HepG2 (cell line): ENCODE measurements around the gene PDK2. TPM values are rescaled to one million over a fixed set of nuclear protein-coding genes. Genes with fewer than 3 reads are reported as not detected.

ENCODE experiments used
- ATAC-seq: fragments of 200-7000 bp; cut with Tn5 transposase; 3 replicates; pipeline ENCODE4 v1.9.1; 2020; ENCODE audit warnings: mild to moderate bottlenecking, moderate library complexity
- BruUV-seq: library from RNA; stranded (reverse); fragments of 400-500 nt; replicated peaks from 2 replicates; lab custom pipeline; 2021; lab: Mats Ljungman, UMichigan
- CTCF ChIA-PET: fragments of 300-600 bp; formaldehyde crosslinking; extraction: SDS; loops from one replicate; lab custom pipeline; 2021; ENCODE audit warnings: low total read pairs, inconsistent platforms, low intra/inter-chr PET ratio; lab: Yijun Ruan, JAX
- POLR2A ChIA-PET: fragments of 350-600 bp; sonication (Branson Sonifier 250); formaldehyde crosslinking; loops from one replicate; lab custom pipeline; 2020; ENCODE audit warnings: antibody characterized with exemption, inconsistent platforms; lab: Yijun Ruan, JAX
- DNase-seq: peaks from one replicate; pipeline ENCODE4 v3.0.0-alpha.2; 2015; ENCODE audit warnings: low spot score
- FAIRE-seq: peaks from 3 replicates; lab custom pipeline; 2011; peaks lifted over from hg19 to GRCh38; lab: Jason Lieb, UNC
- H2AFZ ChIP-seq: one replicate; pipeline ENCODE4 v1.6.1; 2011; ENCODE audit warnings: low read length, inconsistent platforms
- H3K27ac ChIP-seq: fragments of 300-600 bp; 3 replicates; pipeline ENCODE4 v1.8.0; 2011; ENCODE audit warnings: mixed run types, mild to moderate bottlenecking, mixed read lengths, low read length, inconsistent platforms; ENCODE audit not compliant: insufficient read depth; ENCODE audit errors: extremely low read length
- H3K27me3 ChIP-seq, 2 experiments: fragments of 200-600 bp in 1 of 2; 2 replicates in 1 of 2; 3 replicates in 1 of 2; pipeline versions ENCODE4 v1.6.0 to v1.8.0; 2011; ENCODE audit warnings: low read length in 2 of 2, mild to moderate bottlenecking in 2 of 2, moderate library complexity in 2 of 2, inconsistent platforms in 1 of 2; ENCODE audit not compliant: insufficient read depth in 2 of 2, control insufficient read depth in 1 of 2
- H3K36me3 ChIP-seq, 2 experiments: fragments of 200-600 bp in 1 of 2; replicated peaks in 1 of 2; 2 replicates in 1 of 2; 3 replicates in 1 of 2; pipeline versions ENCODE4 v1.5.1 to v1.8.0; 2011; ENCODE audit warnings: low read length in 2 of 2, inconsistent platforms in 1 of 2; ENCODE audit not compliant: insufficient read depth in 2 of 2, control insufficient read depth in 1 of 2
- H3K4me1 ChIP-seq: 2 replicates; pipeline ENCODE4 v1.5.1; 2012; ENCODE audit warnings: low read length, inconsistent platforms; ENCODE audit not compliant: insufficient read depth
- H3K4me2 ChIP-seq: 2 replicates; pipeline ENCODE4 v1.6.0; 2011; ENCODE audit warnings: low read depth, low read length, inconsistent platforms
- H3K4me3 ChIP-seq, 3 experiments: fragments of 200-600 bp in 1 of 3; sonication (generic), shearing (Covaris generic) in 1 of 3; replicated peaks in 1 of 3; 2 replicates each; pipeline ENCODE4 v1.5.1; 2011 to 2016; ENCODE audit warnings: low read length in 3 of 3, inconsistent platforms in 2 of 3, low read depth in 2 of 3, mild to moderate bottlenecking in 2 of 3, control low read depth in 1 of 3, mixed read lengths in 1 of 3; ENCODE audit not compliant: insufficient read depth in 1 of 3
- H3K79me2 ChIP-seq: one replicate; pipeline ENCODE4 v1.6.1; 2011; ENCODE audit warnings: low read length, inconsistent platforms; ENCODE audit not compliant: insufficient read depth
- H3K9ac ChIP-seq: 2 replicates; pipeline ENCODE4 v1.6.0; 2011; ENCODE audit warnings: mild to moderate bottlenecking, low read depth, low read length, inconsistent platforms; ENCODE audit not compliant: insufficient read depth
- H3K9me3 ChIP-seq: 2 replicates; pipeline ENCODE4 v1.5.1; 2012; ENCODE audit warnings: mild to moderate bottlenecking, low read length
- H4K20me1 ChIP-seq: 2 replicates; pipeline ENCODE4 v1.6.0; 2011; ENCODE audit warnings: inconsistent platforms, mild to moderate bottlenecking, low read length, moderate library complexity; ENCODE audit not compliant: insufficient read depth
- AGO2 ChIP-seq: fragments of 200-400 bp; formaldehyde crosslinking; optimal IDR thresholded peaks from 2 replicates; pipeline ENCODE3; 2017; ENCODE audit warnings: mild to moderate bottlenecking, low read depth, low read length, moderate library complexity
- JUNB ChIP-seq: sonication (generic); formaldehyde crosslinking; IDR thresholded peaks from 2 replicates; pipeline ENCODE4 v1.8.0; 2022; ENCODE audit warnings: missing genetic modification reagents, mild to moderate bottlenecking, borderline replicate concordance
- KLF9 ChIP-seq: IDR thresholded peaks from 2 replicates; pipeline ENCODE4 v1.6.1; 2016; ENCODE audit warnings: low read depth
- MYC ChIP-seq: sonication (generic); formaldehyde crosslinking; IDR thresholded peaks from 2 replicates; pipeline ENCODE4 v1.9.0; 2021; ENCODE audit warnings: missing genetic modification reagents, borderline replicate concordance
- PHF8 ChIP-seq: sonication (generic); formaldehyde crosslinking; IDR thresholded peaks from 2 replicates; pipeline ENCODE4 v1.5.0; 2020; ENCODE audit warnings: missing genetic modification reagents
- POLR2A ChIP-seq, 2 experiments: IDR thresholded peaks; 2 replicates each; pipeline ENCODE4 v1.6.1; 2011; ENCODE audit warnings: low read depth in 2 of 2, low read length in 2 of 2, mild to moderate bottlenecking in 1 of 2, moderate library complexity in 1 of 2; ENCODE audit not compliant: insufficient read depth in 1 of 2
- TAF15 ChIP-seq: fragments of 200-400 bp; formaldehyde crosslinking; IDR thresholded peaks from one replicate; pipeline ENCODE4 v1.6.1; 2018; ENCODE audit warnings: mild to moderate bottlenecking, low read depth, low read length; ENCODE audit not compliant: poor library complexity, severe bottlenecking
- ZFP36L2 ChIP-seq: sonication (generic); formaldehyde crosslinking; IDR thresholded peaks from 2 replicates; pipeline ENCODE4 v1.4.0; 2020; ENCODE audit warnings: missing genetic modification reagents
- ZNF253 ChIP-seq: sonication (generic); formaldehyde crosslinking; IDR thresholded peaks from 2 replicates; pipeline ENCODE4 v1.8.0; 2022; ENCODE audit warnings: mild to moderate bottlenecking, missing genetic modification reagents, borderline replicate concordance
- ZNF263 ChIP-seq: sonication (generic); formaldehyde crosslinking; IDR thresholded peaks from 2 replicates; pipeline ENCODE4 v1.4.0; 2020; ENCODE audit warnings: missing genetic modification reagents
- ZNF546 ChIP-seq: sonication (generic); formaldehyde crosslinking; conservative IDR thresholded peaks from 2 replicates; pipeline ENCODE4 v1.8.1; 2023; ENCODE audit warnings: mild to moderate bottlenecking, missing genetic modification reagents
- ZNF747 ChIP-seq: sonication (generic); formaldehyde crosslinking; IDR thresholded peaks from 2 replicates; pipeline ENCODE4 v1.8.1; 2023; ENCODE audit warnings: missing genetic modification reagents, mild to moderate bottlenecking, borderline replicate concordance
- ZNF772 ChIP-seq: sonication (generic); formaldehyde crosslinking; IDR thresholded peaks from 2 replicates; pipeline ENCODE4 v1.5.0; 2020; ENCODE audit warnings: mild to moderate bottlenecking, missing genetic modification reagents
- ZNF788 ChIP-seq: sonication (generic); formaldehyde crosslinking; IDR thresholded peaks from 2 replicates; pipeline ENCODE4 v1.5.0; 2020; ENCODE audit warnings: mild to moderate bottlenecking, missing genetic modification reagents, borderline replicate concordance
- ZNF792 ChIP-seq: IDR thresholded peaks from 2 replicates; pipeline ENCODE4 v1.6.1; 2016
- ZNF816 ChIP-seq: sonication (generic); formaldehyde crosslinking; IDR thresholded peaks from 2 replicates; pipeline ENCODE4 v1.8.0; 2022; ENCODE audit warnings: missing genetic modification reagents, mild to moderate bottlenecking, borderline replicate concordance
- WGBS: methylation state at CpG from one replicate; pipeline ENCODE4 v1.1.6; 2017; ENCODE audit warnings: low lambda C conversion rate; 5-methylcytosine and 5-hydroxymethylcytosine counted together
- in situ Hi-C: cut with HindIII; loops from 2 replicates; pipeline ENCODE4 v1.10.0; 2017; ENCODE audit warnings: low pct_unique_long_range_greater_than_20kb; ENCODE audit not compliant: extremely low pct_ligation_motif_present
- intact Hi-C: fragments of 100-400 bp; cut with micrococcal nuclease; formaldehyde crosslinking; loops from one replicate; pipeline ENCODE4 v1.10.0; 2022; ENCODE audit not compliant: unreplicated experiment
- polyA plus RNA-seq, 8 experiments: library from polyadenylated mRNA; depleted of rRNA in 3 of 8; stranded (reverse) in 7 of 8; unstranded in 1 of 8; fragments of >200 nt; fragmentation: Illumina TruSeq in 4 of 8; extraction: Trizol in 4 of 8; gene quantifications; 2 replicates each; pipeline versions ENCODE4 v1.2.1 to v1.2.3, GENCODE V29; 2011 to 2016; ENCODE audit warnings: low read depth in 4 of 8, missing spikeins in 1 of 8, mixed read lengths in 1 of 8; ENCODE audit not compliant: insufficient read depth in 1 of 8
- total RNA-seq, 5 experiments: library from RNA; depleted of rRNA; stranded (reverse); fragments of >200 nt; fragmentation: Illumina TruSeq; extraction: Trizol; gene quantifications; 2 replicates each; pipeline ENCODE4 v1.2.3, GENCODE V29; 2016; ENCODE audit warnings: low read depth in 1 of 5
- TF ChIP-seq, protein P1 (sequence below): sonication (generic); formaldehyde crosslinking; IDR thresholded peaks from 2 replicates; pipeline ENCODE4 v1.5.1; 2020; ENCODE audit warnings: missing genetic modification reagents, mild to moderate bottlenecking, borderline replicate concordance
- TF ChIP-seq, protein P2 (sequence below): sonication (generic); formaldehyde crosslinking; IDR thresholded peaks from 2 replicates; pipeline ENCODE4 v1.4.0; 2020; ENCODE audit warnings: missing genetic modification reagents

The PDK2 gene
- total and polyA plus RNA-seq, 2 of the 13 experiments (the other 11 are each of a cell fraction or from before 2014, with no cell fraction given): 18.5 to 59.7 TPM

DNA sequence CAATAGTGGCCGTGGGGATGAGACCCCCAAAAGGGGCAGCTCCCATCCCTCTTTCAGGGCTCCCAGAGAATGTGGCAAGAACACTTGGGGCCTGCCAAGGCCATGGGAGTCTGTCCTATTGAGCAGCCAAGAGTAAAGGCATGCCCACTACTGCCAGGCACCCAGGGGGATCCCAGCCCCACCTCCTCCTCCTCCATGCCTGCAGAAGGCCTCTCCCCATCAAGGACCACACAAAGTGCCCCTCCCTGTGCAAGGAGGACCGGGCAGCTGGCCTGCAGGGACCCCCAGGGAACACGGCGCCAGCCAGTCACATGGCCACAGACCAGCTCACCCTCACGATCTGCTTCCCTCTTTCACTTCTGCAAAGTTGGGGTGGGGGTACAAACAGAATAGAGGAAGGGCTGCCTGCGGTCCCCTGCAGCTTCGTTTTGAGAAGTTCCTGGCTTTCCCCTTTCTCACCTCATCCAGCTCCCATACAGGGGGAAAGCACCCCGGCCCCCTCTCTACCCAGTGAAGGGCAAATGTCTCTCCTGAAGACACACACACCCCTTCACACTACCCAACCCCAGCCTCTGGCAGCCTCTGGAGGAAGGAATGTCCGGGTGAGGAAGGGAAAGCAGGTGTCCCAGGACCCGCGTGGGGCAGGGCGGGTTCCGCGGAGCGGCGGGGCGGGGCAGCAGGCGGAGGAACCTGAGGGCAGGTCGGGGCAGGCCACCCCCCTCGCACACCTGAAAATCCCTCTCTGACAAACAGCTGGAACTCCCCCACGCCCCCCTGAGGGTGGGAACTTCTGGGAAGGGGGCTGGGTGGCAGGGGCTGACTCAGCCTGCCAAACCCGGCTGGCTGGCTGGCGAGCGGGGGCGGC, 53.3 kb downstream of the PDK2 start (continued):
- TF ChIP-seq, protein P1, sequence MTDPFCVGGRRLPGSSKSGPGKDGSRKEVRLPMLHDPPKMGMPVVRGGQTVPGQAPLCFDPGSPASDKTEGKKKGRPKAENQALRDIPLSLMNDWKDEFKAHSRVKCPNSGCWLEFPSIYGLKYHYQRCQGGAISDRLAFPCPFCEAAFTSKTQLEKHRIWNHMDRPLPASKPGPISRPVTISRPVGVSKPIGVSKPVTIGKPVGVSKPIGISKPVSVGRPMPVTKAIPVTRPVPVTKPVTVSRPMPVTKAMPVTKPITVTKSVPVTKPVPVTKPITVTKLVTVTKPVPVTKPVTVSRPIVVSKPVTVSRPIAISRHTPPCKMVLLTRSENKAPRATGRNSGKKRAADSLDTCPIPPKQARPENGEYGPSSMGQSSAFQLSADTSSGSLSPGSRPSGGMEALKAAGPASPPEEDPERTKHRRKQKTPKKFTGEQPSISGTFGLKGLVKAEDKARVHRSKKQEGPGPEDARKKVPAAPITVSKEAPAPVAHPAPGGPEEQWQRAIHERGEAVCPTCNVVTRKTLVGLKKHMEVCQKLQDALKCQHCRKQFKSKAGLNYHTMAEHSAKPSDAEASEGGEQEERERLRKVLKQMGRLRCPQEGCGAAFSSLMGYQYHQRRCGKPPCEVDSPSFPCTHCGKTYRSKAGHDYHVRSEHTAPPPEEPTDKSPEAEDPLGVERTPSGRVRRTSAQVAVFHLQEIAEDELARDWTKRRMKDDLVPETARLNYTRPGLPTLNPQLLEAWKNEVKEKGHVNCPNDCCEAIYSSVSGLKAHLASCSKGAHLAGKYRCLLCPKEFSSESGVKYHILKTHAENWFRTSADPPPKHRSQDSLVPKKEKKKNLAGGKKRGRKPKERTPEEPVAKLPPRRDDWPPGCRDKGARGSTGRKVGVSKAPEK: no peak

DNA sequence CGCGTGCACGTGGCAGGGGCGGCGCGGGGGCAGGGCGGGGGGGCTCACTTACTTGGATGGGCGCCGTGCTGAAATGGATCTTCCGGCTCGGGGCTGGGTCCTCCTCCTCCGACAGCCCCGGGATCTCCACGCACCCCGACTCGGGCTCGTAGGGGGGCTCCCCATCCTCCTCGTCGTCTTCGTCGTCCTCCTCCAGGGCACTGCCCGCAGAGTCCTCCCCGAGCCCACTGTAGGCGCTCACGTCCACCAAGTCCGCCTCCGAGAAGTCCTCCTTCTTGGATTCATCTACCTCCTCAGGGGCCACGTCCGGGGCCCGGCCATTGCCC, 53.9 kb downstream of the PDK2 start:
- ChIA-PET POLR2A (interaction anchor here (1.3 to 3.0 kb wide), 3 partner anchors 29 to 55 kb away, joined by 4 to 10 read pairs (median 8); partner anchors contain the start of gene PDK2), CTCF (interaction anchor here (1.5 kb wide), 1 partner anchor 55 kb away, joined by 3 read pairs; no protein-coding TSS in a partner anchor)
- no peak for ATAC-seq
- TF ChIP-seq ZNF546 (CRISPR knock-in tag) (no peak), ZNF253 (CRISPR knock-in tag) (0 out of 2 replicates have a peak, but pooled peaks have one; percentile 12), ZNF792 (0 out of 2 replicates have a peak, but pooled peaks have one; percentile 8), AGO2 (peak; percentile 20), ZNF816 (0 out of 2 replicates have a peak, but pooled peaks have one; percentile 35), MYC (0 out of 2 replicates have a peak, but pooled peaks have one; percentile 4), KLF9 (CRISPR knock-in tag) (0 out of 2 replicates have a peak, but pooled peaks have one; percentile 1), ZNF788 (CRISPR knock-in tag) (0 out of 2 replicates have a peak, but pooled peaks have one; percentile 19), ZNF747 (CRISPR knock-in tag) (0 out of 2 replicates have a peak, but pooled peaks have one; percentile 27), ZNF772 (0 out of 2 replicates have a peak, but pooled peaks have one; percentile 18), ZNF263 (CRISPR knock-in tag) (peak; percentile 94), TAF15 (peak; percentile 0), POLR2A (IDR thresholded peaks at IDR 0.05; ENCODE audit: insufficient read depth in 1 of 2, low read depth in 2 of 2, low read length in 2 of 2) (0 out of 4 replicates have a peak, but pooled peaks of 1 of the 2 experiments have one; percentile 6), ZFP36L2 (CRISPR knock-in tag) (no peak), JUNB (no peak), PHF8 (CRISPR knock-in tag) (no peak)
- TF ChIP-seq, protein P2, sequence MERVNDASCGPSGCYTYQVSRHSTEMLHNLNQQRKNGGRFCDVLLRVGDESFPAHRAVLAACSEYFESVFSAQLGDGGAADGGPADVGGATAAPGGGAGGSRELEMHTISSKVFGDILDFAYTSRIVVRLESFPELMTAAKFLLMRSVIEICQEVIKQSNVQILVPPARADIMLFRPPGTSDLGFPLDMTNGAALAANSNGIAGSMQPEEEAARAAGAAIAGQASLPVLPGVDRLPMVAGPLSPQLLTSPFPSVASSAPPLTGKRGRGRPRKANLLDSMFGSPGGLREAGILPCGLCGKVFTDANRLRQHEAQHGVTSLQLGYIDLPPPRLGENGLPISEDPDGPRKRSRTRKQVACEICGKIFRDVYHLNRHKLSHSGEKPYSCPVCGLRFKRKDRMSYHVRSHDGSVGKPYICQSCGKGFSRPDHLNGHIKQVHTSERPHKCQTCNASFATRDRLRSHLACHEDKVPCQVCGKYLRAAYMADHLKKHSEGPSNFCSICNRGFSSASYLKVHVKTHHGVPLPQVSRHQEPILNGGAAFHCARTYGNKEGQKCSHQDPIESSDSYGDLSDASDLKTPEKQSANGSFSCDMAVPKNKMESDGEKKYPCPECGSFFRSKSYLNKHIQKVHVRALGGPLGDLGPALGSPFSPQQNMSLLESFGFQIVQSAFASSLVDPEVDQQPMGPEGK (CRISPR knock-in tag): peak; percentile 48; the same call in 1 of the 2 replicates
- BruUV-seq: no TSS peak
- Histone ChIP-seq H3K27me3 (no peaks in the 10 kb centered on the region; a peak in 2 of 5 replicates), H3K4me3 (peak overlapping the region; percentile 70 to 86 (median 84)), H3K27ac (peak overlapping the region; percentile 95), H4K20me1 (peaks cover 11% of the 10 kb centered on the region; the same call in 1 of the 2 replicates), H3K9ac (peak overlapping the region; percentile 83), H2AFZ (no peak overlapping the region), H3K4me2 (peak overlapping the region; percentile 100), H3K79me2 (peaks cover 25% of the 10 kb centered on the region), H3K9me3 (no peaks in the 10 kb centered on the region), H3K4me1 (peaks cover 57% of the 10 kb centered on the region), H3K36me3 (peaks cover 11 to 15% of the 10 kb centered on the region in 2 experiments)
- DNase-seq: no peak
- in situ Hi-C loops (no loop called here), intact Hi-C loops (no loop called here)
- WGBS: 5% methylated on average over 28 of the region's 30 CpGs
- FAIRE-seq: no peak
